Lung (tissue), 12 donors: Measurements from ENCODE around the gene CACNA1C. TPM values are rescaled to one million over a fixed set of nuclear protein-coding genes. Genes with fewer than 3 reads are reported as not detected.
A peak's percentile ranks its signal among the peaks of the same experiment; 100 is the strongest.

ENCODE experiments used
- ATAC-seq: fragments of 200-7000 bp; cut with Tn5 transposase; one replicate; pipeline ENCODE4 v1.9.1; 2020; ENCODE audit warnings: moderate number of reproducible peaks; ENCODE audit not compliant: insufficient read depth, low FRiP score
- DNase-seq, 3 donors: peaks; one replicate each; pipeline ENCODE4 v3.0.0-alpha.2; 2013 to 2017
- H3K27ac ChIP-seq, 2 donors: one replicate each; pipeline ENCODE4 v1.5.1; 2013; ENCODE audit warnings: mild to moderate bottlenecking in 2 of 2, moderate library complexity in 2 of 2, control low read depth in 1 of 2, inconsistent platforms in 1 of 2, low read depth in 1 of 2, low read length in 1 of 2
- H3K27me3 ChIP-seq, 3 donors: one replicate each; pipeline ENCODE4 v1.5.1; 2013; ENCODE audit warnings: low read length in 2 of 3; ENCODE audit not compliant: control insufficient read depth in 3 of 3, insufficient read depth in 3 of 3
- H3K36me3 ChIP-seq, 4 donors: one replicate each; pipeline ENCODE4 v1.5.1; 2013; ENCODE audit warnings: low read length in 4 of 4, mild to moderate bottlenecking in 1 of 4, moderate library complexity in 1 of 4; ENCODE audit not compliant: control insufficient read depth in 4 of 4, insufficient read depth in 4 of 4
- H3K4me1 ChIP-seq, 5 donors: one replicate each; pipeline ENCODE4 v1.5.1; 2013; ENCODE audit warnings: low read length in 5 of 5, mild to moderate bottlenecking in 2 of 5, moderate library complexity in 1 of 5; ENCODE audit not compliant: control insufficient read depth in 5 of 5, insufficient read depth in 5 of 5
- H3K4me3 ChIP-seq: one replicate; pipeline ENCODE4 v1.5.1; 2013; ENCODE audit warnings: mild to moderate bottlenecking, control low read depth, moderate library complexity
- H3K9ac ChIP-seq, 2 donors: one replicate each; pipeline ENCODE4 v1.5.1; 2013; ENCODE audit warnings: low read length in 2 of 2, control low read depth in 1 of 2; ENCODE audit not compliant: insufficient read depth in 1 of 2
- H3K9me3 ChIP-seq, 4 donors: one replicate each; pipeline ENCODE4 v1.5.1; 2013; ENCODE audit warnings: low read length in 3 of 4, mild to moderate bottlenecking in 1 of 4, moderate library complexity in 1 of 4; ENCODE audit not compliant: control insufficient read depth in 4 of 4, insufficient read depth in 3 of 4
- WGBS, 2 donors: extraction: QIAGEN DNeasy Blood & Tissue Kit; methylation state at CpG; one replicate each; pipeline ENCODE4 v1.1.7; 2013; 5-methylcytosine and 5-hydroxymethylcytosine counted together
- polyA plus RNA-seq, 2 donors: library from polyadenylated mRNA; stranded (reverse); fragments of 200-250 nt; gene quantifications; one replicate each; pipeline ENCODE4 v1.2.1, GENCODE V29; 2013
- total RNA-seq, 2 donors: library from RNA; depleted of rRNA in 1 of 2; stranded (reverse); fragments of >200 nt in 1 of 2; gene quantifications; one replicate each; pipeline ENCODE4 v1.2.1, GENCODE V29; 2014 to 2021
- TF ChIP-seq, protein P1 (sequence below): IDR thresholded peaks from 2 replicates; pipeline ENCODE4 v1.5.1; 2012; ENCODE audit warnings: mild to moderate bottlenecking; ENCODE audit errors: control extremely low read depth, extremely low read depth
- donor health status: control.
- donor health status: control.
- donor health status: Bipolar disorder and iron deficiency.
- donor health status: healthy.
- donor health status: DM: yes; HTN: yes; CAD: no.

Gene CACNA1C
- total and polyA plus RNA-seq, 4 donors, result 3.2 to 17.5 (median 7.5) TPM

DNA sequence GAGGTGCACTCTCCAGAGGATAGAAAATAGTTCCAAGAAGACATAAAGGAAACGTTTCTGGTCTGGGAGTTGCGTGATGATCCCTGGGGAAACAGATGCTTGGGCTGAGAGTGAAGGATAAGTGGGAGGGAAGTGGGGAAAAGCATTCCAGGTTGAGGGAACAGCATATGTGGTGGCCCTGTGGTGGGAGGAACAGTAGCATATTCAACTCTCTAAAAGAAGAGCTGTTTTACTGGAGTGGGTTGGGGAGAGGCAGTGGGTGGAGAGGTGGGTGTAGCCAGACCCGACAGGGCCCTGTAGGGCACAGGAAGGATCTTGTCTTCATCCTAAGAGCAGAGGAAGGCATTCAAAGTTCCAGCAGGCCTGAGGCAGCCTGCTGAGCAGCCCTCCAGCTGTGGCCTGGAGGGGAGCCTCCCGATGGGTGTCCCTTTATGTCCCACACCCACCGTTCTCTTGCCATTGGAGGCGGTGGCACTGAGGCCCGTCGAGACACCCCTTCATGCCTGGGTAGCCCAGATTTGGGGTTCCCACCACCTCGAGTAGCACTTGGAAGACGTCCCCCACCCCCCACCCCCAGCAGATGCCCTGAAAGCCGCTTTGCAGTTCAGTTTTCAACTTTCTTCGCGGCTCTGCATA, 431.5 kb downstream of the CACNA1C start:
- H3K9ac ChIP-seq, result no peak overlapping the region
- TF ChIP-seq, protein P1, sequence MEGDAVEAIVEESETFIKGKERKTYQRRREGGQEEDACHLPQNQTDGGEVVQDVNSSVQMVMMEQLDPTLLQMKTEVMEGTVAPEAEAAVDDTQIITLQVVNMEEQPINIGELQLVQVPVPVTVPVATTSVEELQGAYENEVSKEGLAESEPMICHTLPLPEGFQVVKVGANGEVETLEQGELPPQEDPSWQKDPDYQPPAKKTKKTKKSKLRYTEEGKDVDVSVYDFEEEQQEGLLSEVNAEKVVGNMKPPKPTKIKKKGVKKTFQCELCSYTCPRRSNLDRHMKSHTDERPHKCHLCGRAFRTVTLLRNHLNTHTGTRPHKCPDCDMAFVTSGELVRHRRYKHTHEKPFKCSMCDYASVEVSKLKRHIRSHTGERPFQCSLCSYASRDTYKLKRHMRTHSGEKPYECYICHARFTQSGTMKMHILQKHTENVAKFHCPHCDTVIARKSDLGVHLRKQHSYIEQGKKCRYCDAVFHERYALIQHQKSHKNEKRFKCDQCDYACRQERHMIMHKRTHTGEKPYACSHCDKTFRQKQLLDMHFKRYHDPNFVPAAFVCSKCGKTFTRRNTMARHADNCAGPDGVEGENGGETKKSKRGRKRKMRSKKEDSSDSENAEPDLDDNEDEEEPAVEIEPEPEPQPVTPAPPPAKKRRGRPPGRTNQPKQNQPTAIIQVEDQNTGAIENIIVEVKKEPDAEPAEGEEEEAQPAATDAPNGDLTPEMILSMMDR, result no peak
- H3K4me1 ChIP-seq, result peaks cover 0 to 3% (median 0%) of the 10 kb centered on the region in 5 donors
- ATAC-seq, result no peak
- no peak overlapping the region for H3K27ac ChIP-seq
- H3K9me3 ChIP-seq, result no peaks in the 10 kb centered on the region
- H3K36me3 ChIP-seq, result peaks cover 0 to 2% (median 0%) of the 10 kb centered on the region in 4 donors
- no peak overlapping the region for H3K4me3 ChIP-seq
- no peak for DNase-seq
- H3K27me3 ChIP-seq, result no peaks in the 10 kb centered on the region
- WGBS, 2 donors, result 84 to 90% methylated on average over 13 of the region's 13 CpGs

- Histone ChIP-seq H3K9me3 (no peaks in the 10 kb centered on the region), H3K4me1 (peaks cover 0 to 2% (median 0%) of the 10 kb centered on the region in 5 donors), H3K27me3 (no peaks in the 10 kb centered on the region), H3K27ac (no peak overlapping the region), H3K9ac (no peak overlapping the region), H3K36me3 (peaks cover 0 to 4% (median 0%) of the 10 kb centered on the region in 4 donors), H3K4me3 (no peak overlapping the region)
- no peak for ATAC-seq
- TF ChIP-seq, protein P1, result no peak
- WGBS, 2 donors, result 78 to 86% methylated on average over 7 of the region's 7 CpGs
- peak in 1 of 3 donors; percentile 12 for DNase-seq
Observed at GRCh38 chr12:2485681-2486080, 432.9 kb downstream of the CACNA1C start.

DNA sequence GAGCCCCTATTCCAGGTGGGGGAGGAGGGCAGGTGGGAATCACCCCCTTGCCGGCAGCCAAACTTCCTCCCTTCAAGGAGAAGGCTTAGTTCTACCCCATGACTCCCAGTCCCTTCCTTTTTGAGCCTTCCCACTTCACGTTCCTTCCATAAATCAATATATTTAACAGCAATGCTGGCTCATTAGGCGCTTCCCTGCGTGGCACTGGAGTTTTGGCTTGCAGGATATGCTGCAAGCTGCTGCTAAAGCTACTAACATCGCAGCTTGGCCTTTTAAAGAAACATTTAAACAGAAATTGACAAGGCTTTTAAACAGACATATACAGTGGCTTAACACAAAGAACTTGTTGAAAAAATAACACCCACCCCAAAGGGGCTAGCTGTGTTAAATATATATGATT, 434.0 kb downstream of the CACNA1C start:
- 64 to 74% methylated on average over 5 of the region's 5 CpGs for WGBS, 2 donors
- no peak overlapping the region for H3K27ac ChIP-seq
- ATAC-seq (no peak), DNase-seq (peak in 1 of 3 donors; percentile 32)
- no peaks in the 10 kb centered on the region for H3K9me3 ChIP-seq
- H3K27me3 ChIP-seq, result no peaks in the 10 kb centered on the region
- H3K9ac ChIP-seq, result no peak overlapping the region
- no peak overlapping the region for H3K4me3 ChIP-seq
- peaks cover 0 to 6% (median 1%) of the 10 kb centered on the region in 5 donors for H3K4me1 ChIP-seq
- peaks cover 0 to 4% (median 0%) of the 10 kb centered on the region in 4 donors for H3K36me3 ChIP-seq
- TF ChIP-seq, protein P1, result no peak

GRCh38 chr12:2487278-2487677, 434.5 kb downstream of the CACNA1C start:
- DNase-seq, result peak in 2 of 3 donors; percentile 11 to 32
- 91% methylated on average over 5 of the region's 5 CpGs for WGBS, 2 donors
- ATAC-seq, result no peak
- Histone ChIP-seq H3K4me3 (no peak overlapping the region), H3K4me1 (peaks cover 0 to 6% (median 1%) of the 10 kb centered on the region in 5 donors), H3K27me3 (no peaks in the 10 kb centered on the region), H3K27ac (no peak overlapping the region), H3K36me3 (peaks cover 0 to 4% (median 0%) of the 10 kb centered on the region in 4 donors), H3K9ac (no peak overlapping the region), H3K9me3 (no peaks in the 10 kb centered on the region)
- TF ChIP-seq, protein P1, result no peak
